ENCODE data around the gene SOAT1. TPM values are rescaled to one million over a fixed set of nuclear protein-coding genes. Genes with fewer than 3 reads are reported as not detected.

Gene SOAT1
- total and polyA plus RNA-seq, 7 donors = 2.4 to 14.7 (median 13.2) TPM

- Histone ChIP-seq H3K27ac (no peak overlapping the region), H3K9me3 (no peaks in the 10 kb centered on the region), H3K36me3 (no peaks in the 10 kb centered on the region), H3K27me3 (no peaks in the 10 kb centered on the region), H3K4me1 (no peaks in the 10 kb centered on the region), H3K4me3 (no peak overlapping the region)
- no peak for TF ChIP-seq CTCF (IDR thresholded peaks at IDR 0.05)
- no peak for TF ChIP-seq EP300 (IDR thresholded peaks at IDR 0.05)
- no peak for TF ChIP-seq POLR2AphosphoS5 (IDR thresholded peaks at IDR 0.05)
- TF ChIP-seq POLR2A (IDR thresholded peaks at IDR 0.05) = no peak
- DNase-seq = no peak
- intact Hi-C loops (cut with DNase I) = no loop called here
- WGBS, 2 donors = 56 to 85% methylated on average over 4 of the region's 4 CpGs
Measured at GRCh38 chr1:179372160-179372559, 78.6 kb downstream of the SOAT1 start.

DNA sequence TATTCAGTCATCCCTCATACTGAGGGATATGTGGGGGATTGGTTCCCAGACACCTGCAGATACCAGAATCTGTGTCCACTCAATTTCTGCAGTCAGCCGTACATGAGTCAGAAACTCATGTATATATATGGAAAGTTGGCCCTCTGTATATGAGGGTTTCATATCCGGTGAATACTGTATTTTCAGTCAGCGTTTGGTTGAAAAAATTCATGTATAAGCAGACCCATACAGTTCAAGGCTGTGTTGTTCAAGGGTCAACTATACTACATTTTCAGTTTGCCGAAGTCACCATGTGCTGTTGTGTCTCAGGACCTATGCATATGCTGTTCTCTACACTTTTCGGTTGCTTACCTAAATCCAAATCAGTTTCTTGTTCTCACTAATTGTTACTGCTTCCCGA lies 82.6 kb downstream of the SOAT1 start:
- Histone ChIP-seq H3K4me3 (no peak overlapping the region), H3K36me3 (no peaks in the 10 kb centered on the region), H3K27ac (no peak overlapping the region), H3K27me3 (no peaks in the 10 kb centered on the region), H3K9me3 (no peaks in the 10 kb centered on the region), H3K4me1 (no peaks in the 10 kb centered on the region)
- TF ChIP-seq POLR2A (IDR thresholded peaks at IDR 0.05) (no peak), POLR2AphosphoS5 (IDR thresholded peaks at IDR 0.05) (no peak), EP300 (IDR thresholded peaks at IDR 0.05) (no peak), CTCF (IDR thresholded peaks at IDR 0.05) (no peak)
- intact Hi-C loops (cut with DNase I) = no loop called here
- no peak for DNase-seq
- WGBS, 2 donors = 93 to 94% methylated on average over 6 of the region's 6 CpGs

DNA sequence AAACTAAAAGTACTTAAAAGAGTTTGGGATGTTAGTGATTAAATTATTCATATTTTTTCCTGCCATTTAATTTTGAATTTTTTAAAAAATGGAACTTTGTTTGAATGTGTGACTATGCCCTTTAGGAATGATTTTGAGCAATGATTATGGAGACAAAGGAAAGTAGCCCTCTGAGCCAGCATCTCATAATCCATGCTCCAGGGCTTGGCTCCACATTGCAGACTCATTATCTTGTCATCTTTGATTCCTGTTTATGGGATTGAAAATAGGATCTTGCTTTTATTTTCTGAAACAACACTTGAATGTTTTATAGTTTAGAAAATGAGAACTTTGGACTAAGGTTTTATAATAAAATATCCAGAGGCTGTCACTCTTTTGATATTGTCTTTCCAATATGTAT lies 86.7 kb downstream of the SOAT1 start:
- no peaks in the 10 kb centered on the region for H3K36me3 ChIP-seq
- H3K4me1 ChIP-seq = no peaks in the 10 kb centered on the region
- no peak overlapping the region for H3K4me3 ChIP-seq
- H3K9me3 ChIP-seq = no peaks in the 10 kb centered on the region
- no peak overlapping the region for H3K27ac ChIP-seq
- TF ChIP-seq POLR2A (IDR thresholded peaks at IDR 0.05) = no peak
- no peak for TF ChIP-seq EP300 (IDR thresholded peaks at IDR 0.05)
- no peak for TF ChIP-seq POLR2AphosphoS5 (IDR thresholded peaks at IDR 0.05)
- no peak for TF ChIP-seq CTCF (IDR thresholded peaks at IDR 0.05)
- DNase-seq = no peak
- intact Hi-C loops (cut with DNase I) = no loop called here
- no peaks in the 10 kb centered on the region for H3K27me3 ChIP-seq

- no peaks in the 10 kb centered on the region for H3K36me3 ChIP-seq
Measured at GRCh38 chr1:179384027-179384426, 90.4 kb downstream of the SOAT1 start.

More at GRCh38 chr1:179384027-179384426, 90.4 kb downstream of the SOAT1 start:
- no peaks in the 10 kb centered on the region for H3K27me3 ChIP-seq
- no peak overlapping the region for H3K4me3 ChIP-seq
- 49 to 75% methylated on average over 1 of the region's 1 CpG for WGBS, 2 donors
- TF ChIP-seq EP300 (IDR thresholded peaks at IDR 0.05) (no peak), POLR2AphosphoS5 (IDR thresholded peaks at IDR 0.05) (no peak), POLR2A (IDR thresholded peaks at IDR 0.05) (no peak), CTCF (IDR thresholded peaks at IDR 0.05) (no peak)
- no peak overlapping the region for H3K27ac ChIP-seq
- intact Hi-C loops (cut with DNase I) = no loop called here
- H3K4me1 ChIP-seq = no peaks in the 10 kb centered on the region
- H3K9me3 ChIP-seq = no peaks in the 10 kb centered on the region
- no peak for DNase-seq

Data from sigmoid colon (tissue), 7 donors.